Osteoblast (primary cell): Measurements from ENCODE around the gene RBPJ. TPM values are rescaled to one million over a fixed set of nuclear protein-coding genes. Genes with fewer than 3 reads are reported as not detected.

ENCODE experiments used
- DNase-seq: peaks from one replicate; pipeline ENCODE4 v3.0.0; 2011; ENCODE audit warnings: low spot score, mixed read lengths; ENCODE audit not compliant: insufficient read length; ENCODE audit errors: missing footprints
- H2AFZ ChIP-seq: 2 replicates; pipeline ENCODE4 v1.6.0; 2011; ENCODE audit warnings: mild to moderate bottlenecking, low read length
- H3K27ac ChIP-seq: 2 replicates; pipeline ENCODE4 v1.5.1; 2011; ENCODE audit warnings: mild to moderate bottlenecking, low read depth, low read length, moderate library complexity
- H3K27me3 ChIP-seq: 2 replicates; pipeline ENCODE4 v1.6.0; 2012; ENCODE audit warnings: mild to moderate bottlenecking, control low read depth, inconsistent platforms, low read length, moderate library complexity; ENCODE audit not compliant: insufficient read depth
- H3K36me3 ChIP-seq: 2 replicates; pipeline ENCODE4 v1.5.1; 2011; ENCODE audit warnings: mild to moderate bottlenecking, low read length, control low read depth, moderate library complexity; ENCODE audit not compliant: insufficient read depth
- H3K4me1 ChIP-seq: 2 replicates; pipeline ENCODE4 v1.5.1; 2011; ENCODE audit warnings: mild to moderate bottlenecking, low read length, control low read depth, moderate library complexity; ENCODE audit not compliant: insufficient read depth
- H3K4me2 ChIP-seq: 2 replicates; pipeline ENCODE4 v1.6.0; 2011; ENCODE audit warnings: mild to moderate bottlenecking, low read length; ENCODE audit not compliant: insufficient read depth
- H3K4me3 ChIP-seq: fragments of 200-600 bp; sonication (generic); 3 replicates; pipeline ENCODE4 v1.5.1; 2012; ENCODE audit warnings: mild to moderate bottlenecking, low read length, inconsistent platforms; ENCODE audit not compliant: insufficient read depth
- H3K79me2 ChIP-seq: 2 replicates; pipeline ENCODE4 v1.6.0; 2012; ENCODE audit warnings: mild to moderate bottlenecking, low read length, control low read depth, inconsistent platforms; ENCODE audit not compliant: insufficient read depth
- H3K9me3 ChIP-seq: 2 replicates; pipeline ENCODE4 v1.5.1; 2011; ENCODE audit warnings: low read depth, low read length, control low read depth
- H4K20me1 ChIP-seq: 2 replicates; pipeline ENCODE4 v1.6.0; 2012; ENCODE audit warnings: mild to moderate bottlenecking, low read length, control low read depth; ENCODE audit not compliant: insufficient read depth
- total RNA-seq: library from RNA; depleted of rRNA; stranded (reverse); fragments of >200 nt; gene quantifications from 2 replicates; pipeline ENCODE4 v1.2.3, GENCODE V29; 2012
- TF ChIP-seq, protein P1 (sequence below): IDR thresholded peaks from 2 replicates; pipeline ENCODE4 v1.5.1; 2011; ENCODE audit warnings: mild to moderate bottlenecking, low read depth, low read length, moderate library complexity; ENCODE audit errors: extremely low read depth

RBPJ gene
- total RNA-seq, 1 donor = 106 TPM

DNA sequence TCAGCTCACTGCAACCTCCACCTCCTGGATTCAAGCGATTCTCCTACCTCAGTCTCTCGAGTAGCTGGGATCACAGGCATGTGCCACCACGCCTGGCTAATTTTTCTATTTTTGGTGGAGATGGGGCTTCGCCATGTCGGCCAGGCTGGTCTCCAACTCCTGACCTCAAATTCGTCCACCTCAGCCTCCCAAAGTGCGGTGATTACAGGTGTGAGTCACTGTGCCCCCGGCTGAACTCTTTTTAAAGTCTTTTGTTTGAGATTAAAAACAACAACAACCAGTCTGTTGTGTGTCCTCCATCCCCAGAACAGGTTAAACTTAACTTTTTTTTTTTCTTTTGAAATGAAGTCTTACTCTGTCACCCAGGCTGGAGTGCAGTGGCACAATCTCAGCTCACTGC is 36.3 kb upstream of the RBPJ start:
- peaks cover 18% of the 10 kb centered on the region for H3K4me1 ChIP-seq
- no peaks in the 10 kb centered on the region for H3K9me3 ChIP-seq
- H3K4me2 ChIP-seq = no peak overlapping the region
- H3K27ac ChIP-seq = no peak overlapping the region
- TF ChIP-seq, protein P1, sequence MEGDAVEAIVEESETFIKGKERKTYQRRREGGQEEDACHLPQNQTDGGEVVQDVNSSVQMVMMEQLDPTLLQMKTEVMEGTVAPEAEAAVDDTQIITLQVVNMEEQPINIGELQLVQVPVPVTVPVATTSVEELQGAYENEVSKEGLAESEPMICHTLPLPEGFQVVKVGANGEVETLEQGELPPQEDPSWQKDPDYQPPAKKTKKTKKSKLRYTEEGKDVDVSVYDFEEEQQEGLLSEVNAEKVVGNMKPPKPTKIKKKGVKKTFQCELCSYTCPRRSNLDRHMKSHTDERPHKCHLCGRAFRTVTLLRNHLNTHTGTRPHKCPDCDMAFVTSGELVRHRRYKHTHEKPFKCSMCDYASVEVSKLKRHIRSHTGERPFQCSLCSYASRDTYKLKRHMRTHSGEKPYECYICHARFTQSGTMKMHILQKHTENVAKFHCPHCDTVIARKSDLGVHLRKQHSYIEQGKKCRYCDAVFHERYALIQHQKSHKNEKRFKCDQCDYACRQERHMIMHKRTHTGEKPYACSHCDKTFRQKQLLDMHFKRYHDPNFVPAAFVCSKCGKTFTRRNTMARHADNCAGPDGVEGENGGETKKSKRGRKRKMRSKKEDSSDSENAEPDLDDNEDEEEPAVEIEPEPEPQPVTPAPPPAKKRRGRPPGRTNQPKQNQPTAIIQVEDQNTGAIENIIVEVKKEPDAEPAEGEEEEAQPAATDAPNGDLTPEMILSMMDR = no peak
- H2AFZ ChIP-seq = no peak overlapping the region
- no peaks in the 10 kb centered on the region for H3K79me2 ChIP-seq
- no peaks in the 10 kb centered on the region for H3K27me3 ChIP-seq
- no peak for DNase-seq
- no peak overlapping the region for H3K4me3 ChIP-seq
- H3K36me3 ChIP-seq = no peaks in the 10 kb centered on the region
- H4K20me1 ChIP-seq = no peaks in the 10 kb centered on the region

DNA sequence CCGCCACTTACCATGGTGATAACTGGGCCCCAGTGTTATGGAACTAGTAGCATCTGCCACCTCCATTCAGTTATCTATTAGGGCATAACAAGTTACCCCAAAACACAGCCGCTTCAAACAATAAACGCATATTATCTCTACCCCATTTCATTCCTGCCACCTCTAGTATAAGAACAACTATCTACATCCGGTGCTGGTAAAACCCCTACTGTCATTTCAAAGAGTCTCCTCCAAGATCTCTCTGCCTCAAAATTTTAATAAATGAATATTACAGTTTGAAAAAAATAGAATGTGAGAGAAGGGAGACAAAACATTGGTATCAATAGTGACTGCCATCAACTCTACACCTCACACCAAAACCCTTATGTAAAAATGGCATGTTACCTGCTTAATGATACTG is 35.5 kb upstream of the RBPJ start:
- Histone ChIP-seq H3K4me3 (no peak overlapping the region), H3K4me1 (peaks cover 18% of the 10 kb centered on the region), H3K9me3 (no peaks in the 10 kb centered on the region), H4K20me1 (no peaks in the 10 kb centered on the region), H3K27me3 (no peaks in the 10 kb centered on the region), H3K4me2 (no peak overlapping the region), H3K79me2 (no peaks in the 10 kb centered on the region), H2AFZ (no peak overlapping the region), H3K27ac (no peak overlapping the region), H3K36me3 (no peaks in the 10 kb centered on the region)
- TF ChIP-seq, protein P1 = no peak
- DNase-seq = no peak

DNA sequence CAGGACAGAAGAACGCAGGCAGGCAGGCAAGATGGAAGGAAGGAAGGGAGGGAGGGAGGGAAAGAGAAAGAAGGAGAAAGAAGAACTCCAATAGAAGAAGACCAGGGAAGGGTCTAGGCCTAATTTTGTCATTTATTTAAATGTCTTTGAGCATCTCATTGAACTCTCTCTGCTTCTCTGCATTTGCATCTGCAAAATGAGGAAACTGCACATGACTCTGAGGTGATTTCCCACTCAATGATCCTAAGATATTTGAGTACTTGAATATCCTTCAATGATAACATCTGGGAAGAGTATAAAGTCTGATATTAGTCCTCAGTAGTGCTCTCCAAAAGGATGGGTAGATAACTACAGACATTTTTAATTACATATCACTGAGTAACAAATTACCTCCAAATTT is 33.1 kb upstream of the RBPJ start:
- TF ChIP-seq, protein P1 = no peak
- no peak overlapping the region for H3K4me3 ChIP-seq
- no peak for DNase-seq
- H3K27me3 ChIP-seq = no peaks in the 10 kb centered on the region
- no peak overlapping the region for H3K4me2 ChIP-seq
- no peaks in the 10 kb centered on the region for H3K9me3 ChIP-seq
- H4K20me1 ChIP-seq = no peaks in the 10 kb centered on the region
- no peaks in the 10 kb centered on the region for H3K79me2 ChIP-seq
- no peak overlapping the region for H3K27ac ChIP-seq
- peaks cover 10% of the 10 kb centered on the region for H3K4me1 ChIP-seq
- H2AFZ ChIP-seq = no peak overlapping the region
- no peaks in the 10 kb centered on the region for H3K36me3 ChIP-seq

DNA sequence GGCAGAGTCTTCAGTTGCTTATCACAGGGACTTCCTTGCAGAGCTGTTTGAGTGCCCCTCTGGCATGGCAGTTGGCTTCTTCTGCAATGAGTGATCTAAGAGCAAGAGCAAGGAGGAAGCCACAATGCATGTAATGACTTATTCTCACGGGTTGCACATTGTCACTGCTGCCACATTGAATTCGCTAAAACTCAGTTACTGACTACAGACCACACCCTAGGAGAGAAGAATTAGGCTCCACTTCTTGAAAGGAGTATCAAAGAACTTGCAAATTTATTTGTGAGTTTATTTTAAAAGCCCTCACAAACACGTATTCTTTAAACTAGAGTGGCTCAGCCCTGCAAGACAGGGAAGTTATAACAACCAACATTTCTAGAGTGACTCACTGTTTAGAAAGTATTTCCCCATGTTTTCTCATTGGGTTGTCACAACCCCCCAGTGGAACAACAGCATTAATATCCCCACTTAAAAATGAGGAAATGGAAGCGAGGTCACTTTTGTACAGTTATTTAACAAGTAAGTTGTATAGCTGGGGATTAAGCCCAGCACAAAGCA is 32.4 kb upstream of the RBPJ start:
- Histone ChIP-seq H3K9me3 (no peaks in the 10 kb centered on the region), H3K79me2 (no peaks in the 10 kb centered on the region), H3K36me3 (no peaks in the 10 kb centered on the region), H3K27ac (peak overlapping the region; percentile 16), H3K4me1 (peaks cover 10% of the 10 kb centered on the region), H3K4me3 (no peak overlapping the region), H3K27me3 (no peaks in the 10 kb centered on the region), H2AFZ (no peak overlapping the region), H4K20me1 (no peaks in the 10 kb centered on the region), H3K4me2 (peak overlapping the region; percentile 9)
- TF ChIP-seq, protein P1 = no peak
- DNase-seq = peak; percentile 77
